Ishikawa (cell line): ENCODE measurements around the gene AIPL1.

Source experiments
- CEBPB ChIP-seq: IDR thresholded peaks from 2 replicates; pipeline ENCODE4 v1.6.1; 2012
- CREB1 ChIP-seq: IDR thresholded peaks from 2 replicates; pipeline ENCODE4 v1.6.1; 2012; ENCODE audit warnings: low read depth
- EGR1 ChIP-seq: IDR thresholded peaks from 2 replicates; pipeline ENCODE4 v1.6.1; 2012
- EP300 ChIP-seq: IDR thresholded peaks from 2 replicates; pipeline ENCODE4 v1.6.1; 2012; ENCODE audit warnings: borderline replicate concordance
- FOXM1 ChIP-seq: IDR thresholded peaks from 2 replicates; pipeline ENCODE4 v1.6.1; 2012; ENCODE audit warnings: low read depth, borderline replicate concordance
- NFIC ChIP-seq: IDR thresholded peaks from 2 replicates; pipeline ENCODE4 v1.6.1; 2012
- RAD21 ChIP-seq: IDR thresholded peaks from 2 replicates; pipeline ENCODE4 v1.6.1; 2012; ENCODE audit warnings: low read depth
- TAF1 ChIP-seq: IDR thresholded peaks from 2 replicates; pipeline ENCODE4 v1.6.1; 2012; ENCODE audit warnings: low read depth, mild to moderate bottlenecking
- TCF12 ChIP-seq: IDR thresholded peaks from 2 replicates; pipeline ENCODE4 v1.6.1; 2012; ENCODE audit warnings: low read depth
- TEAD4 ChIP-seq: IDR thresholded peaks from 2 replicates; pipeline ENCODE4 v1.6.1; 2012
- USF1 ChIP-seq: IDR thresholded peaks from 2 replicates; pipeline ENCODE4 v1.6.1; 2012
- YY1 ChIP-seq: IDR thresholded peaks from 2 replicates; pipeline ENCODE4 v1.6.1; 2012; ENCODE audit warnings: low read depth
- ZBTB7A ChIP-seq: IDR thresholded peaks from 2 replicates; pipeline ENCODE4 v1.6.1; 2012; ENCODE audit warnings: low read depth
- TF ChIP-seq, protein P1 (sequence below): IDR thresholded peaks from 2 replicates; pipeline ENCODE4 v1.6.1; 2012; ENCODE audit warnings: low read depth, mild to moderate bottlenecking
- TF ChIP-seq, protein P2 (sequence below): IDR thresholded peaks from 2 replicates; pipeline ENCODE4 v1.6.1; 2012

Gene AIPL1

GRCh38 chr17:6453279-6454024 is 18.5 kb upstream of the AIPL1 start:
- no peak for TF ChIP-seq EGR1

- TF ChIP-seq USF1 (no peak), EGR1 (no peak), FOXM1 (no peak), CEBPB (no peak), ZBTB7A (no peak), RAD21 (no peak), EP300 (no peak), TAF1 (no peak)
- TF ChIP-seq, protein P1, sequence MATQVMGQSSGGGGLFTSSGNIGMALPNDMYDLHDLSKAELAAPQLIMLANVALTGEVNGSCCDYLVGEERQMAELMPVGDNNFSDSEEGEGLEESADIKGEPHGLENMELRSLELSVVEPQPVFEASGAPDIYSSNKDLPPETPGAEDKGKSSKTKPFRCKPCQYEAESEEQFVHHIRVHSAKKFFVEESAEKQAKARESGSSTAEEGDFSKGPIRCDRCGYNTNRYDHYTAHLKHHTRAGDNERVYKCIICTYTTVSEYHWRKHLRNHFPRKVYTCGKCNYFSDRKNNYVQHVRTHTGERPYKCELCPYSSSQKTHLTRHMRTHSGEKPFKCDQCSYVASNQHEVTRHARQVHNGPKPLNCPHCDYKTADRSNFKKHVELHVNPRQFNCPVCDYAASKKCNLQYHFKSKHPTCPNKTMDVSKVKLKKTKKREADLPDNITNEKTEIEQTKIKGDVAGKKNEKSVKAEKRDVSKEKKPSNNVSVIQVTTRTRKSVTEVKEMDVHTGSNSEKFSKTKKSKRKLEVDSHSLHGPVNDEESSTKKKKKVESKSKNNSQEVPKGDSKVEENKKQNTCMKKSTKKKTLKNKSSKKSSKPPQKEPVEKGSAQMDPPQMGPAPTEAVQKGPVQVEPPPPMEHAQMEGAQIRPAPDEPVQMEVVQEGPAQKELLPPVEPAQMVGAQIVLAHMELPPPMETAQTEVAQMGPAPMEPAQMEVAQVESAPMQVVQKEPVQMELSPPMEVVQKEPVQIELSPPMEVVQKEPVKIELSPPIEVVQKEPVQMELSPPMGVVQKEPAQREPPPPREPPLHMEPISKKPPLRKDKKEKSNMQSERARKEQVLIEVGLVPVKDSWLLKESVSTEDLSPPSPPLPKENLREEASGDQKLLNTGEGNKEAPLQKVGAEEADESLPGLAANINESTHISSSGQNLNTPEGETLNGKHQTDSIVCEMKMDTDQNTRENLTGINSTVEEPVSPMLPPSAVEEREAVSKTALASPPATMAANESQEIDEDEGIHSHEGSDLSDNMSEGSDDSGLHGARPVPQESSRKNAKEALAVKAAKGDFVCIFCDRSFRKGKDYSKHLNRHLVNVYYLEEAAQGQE, result no peak
These were observed 17.7 kb upstream of the AIPL1 start for GRCh38 chr17:6452471-6453266.

GRCh38 chr17:6450926-6451832 is 16.3 kb upstream of the AIPL1 start:
- no peak for TF ChIP-seq ZBTB7A

- TF ChIP-seq, protein P1, result no peak
- TF ChIP-seq, protein P2, sequence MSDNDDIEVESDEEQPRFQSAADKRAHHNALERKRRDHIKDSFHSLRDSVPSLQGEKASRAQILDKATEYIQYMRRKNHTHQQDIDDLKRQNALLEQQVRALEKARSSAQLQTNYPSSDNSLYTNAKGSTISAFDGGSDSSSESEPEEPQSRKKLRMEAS, result no peak
- no peak for TF ChIP-seq USF1
- TF ChIP-seq EP300, result no peak
- TF ChIP-seq EGR1, result no peak
- no peak for TF ChIP-seq TEAD4
- no peak for TF ChIP-seq CREB1
These were observed 14.4 kb upstream of the AIPL1 start for GRCh38 chr17:6449307-6449706.

DNA sequence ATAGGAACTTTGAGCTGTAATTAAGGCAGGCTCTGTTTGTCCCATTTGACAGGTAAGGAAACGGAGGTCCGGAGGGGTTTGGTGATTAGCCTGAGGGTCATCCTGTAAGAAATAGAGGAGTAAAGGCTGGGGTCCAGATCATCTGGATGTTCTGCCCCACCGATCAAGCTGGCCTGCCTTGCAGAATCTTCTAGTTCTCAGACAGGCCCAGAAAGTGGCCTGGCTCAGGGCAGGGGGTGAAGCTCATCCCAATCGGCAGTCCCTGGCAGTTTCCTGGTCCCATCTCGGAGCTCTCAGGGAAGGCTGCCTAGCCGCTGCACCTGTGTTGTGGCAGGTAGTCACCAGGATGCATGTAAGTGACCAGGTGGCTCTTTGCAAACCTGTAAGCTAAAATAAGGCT is 13.6 kb upstream of the AIPL1 start:
- TF ChIP-seq CEBPB (no peak), CREB1 (no peak), EP300 (no peak), RAD21 (no peak), YY1 (no peak), NFIC (no peak), ZBTB7A (no peak), TEAD4 (no peak), USF1 (no peak), EGR1 (no peak), TCF12 (no peak), FOXM1 (no peak), TAF1 (no peak)
- TF ChIP-seq, protein P2, result no peak
- TF ChIP-seq, protein P1, result no peak
